SU-DHL-6 (cell line): Measurements from ENCODE around the gene ZNF618.

Experiments used
- H2AFZ ChIP-seq: fragments of 200-600 bp; sonication (generic); 2 replicates; pipeline ENCODE4 v1.6.1; 2014; ENCODE audit warnings: low read depth, mild to moderate bottlenecking, moderate library complexity, mixed read lengths, antibody characterized with exemption, low read length; ENCODE audit not compliant: severe bottlenecking
- H3F3A ChIP-seq: fragments of 200-600 bp; shearing (Covaris generic); 2 replicates; pipeline ENCODE4 v1.6.0; 2016; ENCODE audit warnings: antibody characterized with exemption, mild to moderate bottlenecking; ENCODE audit not compliant: insufficient read depth
- H3K27ac ChIP-seq: fragments of 200-600 bp; sonication (generic); 2 replicates; pipeline ENCODE4 v1.5.1; 2016; ENCODE audit warnings: low read depth, mild to moderate bottlenecking, low read length, moderate library complexity, mixed read lengths
- H3K27me3 ChIP-seq: fragments of 200-600 bp; sonication (generic), shearing (Covaris generic); 2 replicates; pipeline ENCODE4 v1.6.0; 2014; ENCODE audit warnings: mild to moderate bottlenecking, low read length
- H3K36me3 ChIP-seq: fragments of 200-600 bp; sonication (generic); 2 replicates; pipeline ENCODE4 v1.6.1; 2014; ENCODE audit warnings: mild to moderate bottlenecking, low read length, mixed read lengths
- H3K4me2 ChIP-seq: fragments of 300-600, 200-600 bp; shearing (Covaris generic), sonication (generic); 2 replicates; pipeline ENCODE4 v1.6.0; 2014; ENCODE audit warnings: low read length, low read depth, mild to moderate bottlenecking; ENCODE audit not compliant: poor library complexity, severe bottlenecking
- H3K4me3 ChIP-seq: fragments of 200-600 bp; sonication (generic); 2 replicates; pipeline ENCODE4 v1.5.1; 2014; ENCODE audit warnings: antibody characterized with exemption, low read length, mild to moderate bottlenecking, mixed read lengths; ENCODE audit not compliant: insufficient read depth, poor library complexity, severe bottlenecking
- H3K79me2 ChIP-seq: fragments of 200-600 bp; sonication (generic); 2 replicates; pipeline ENCODE4 v1.6.1; 2014; ENCODE audit warnings: mild to moderate bottlenecking, low read length, moderate library complexity; ENCODE audit not compliant: insufficient read depth
- H3K9ac ChIP-seq: fragments of 200-600 bp; sonication (generic); 2 replicates; pipeline ENCODE4 v1.7.0; 2014; ENCODE audit warnings: mild to moderate bottlenecking, low read length
- H3K9me2 ChIP-seq: fragments of 200-600 bp; sonication (generic); replicated peaks from 2 replicates; pipeline ENCODE4 v1.6.1; 2014; ENCODE audit warnings: low read length; ENCODE audit not compliant: insufficient read depth
- H3K9me3 ChIP-seq: fragments of 200-600 bp; sonication (generic); 2 replicates; pipeline ENCODE4 v1.6.1; 2014; ENCODE audit warnings: low read length, mixed read lengths; ENCODE audit not compliant: insufficient read depth
- H4K20me1 ChIP-seq: fragments of 200-600 bp; sonication (generic); 2 replicates; pipeline ENCODE4 v1.6.1; 2014; ENCODE audit warnings: low read depth, mild to moderate bottlenecking, antibody characterized with exemption, low read length, moderate library complexity, mixed read lengths
- CTCF ChIP-seq: fragments of 200-600 bp; sonication (generic); IDR thresholded peaks from one replicate; pipeline ENCODE4 v1.5.1; 2017; ENCODE audit warnings: antibody characterized with exemption, mild to moderate bottlenecking, low read length, moderate library complexity; ENCODE audit not compliant: insufficient read depth, poor library complexity, severe bottlenecking
- EZH2phosphoT487 ChIP-seq: fragments of 200-600 bp; sonication (generic), shearing (Covaris generic); conservative IDR thresholded peaks from 2 replicates; pipeline ENCODE4 v1.6.1; 2018; ENCODE audit warnings: mild to moderate bottlenecking, antibody characterized with exemption, low read length, moderate library complexity, mixed read lengths

ZNF618 gene

GRCh38 chr9:113997610-113998009 lies 121.5 kb downstream of the ZNF618 start:
- no peaks in the 10 kb centered on the region for H3K27me3 ChIP-seq
- TF ChIP-seq CTCF: no peak
- no peak for TF ChIP-seq EZH2phosphoT487
- H4K20me1 ChIP-seq: no peaks in the 10 kb centered on the region
- H3K4me2 ChIP-seq: no peak overlapping the region
- H3K36me3 ChIP-seq: no peaks in the 10 kb centered on the region
- no peak overlapping the region for H3K4me3 ChIP-seq
- H3F3A ChIP-seq: no peaks in the 10 kb centered on the region
- no peak overlapping the region for H3K27ac ChIP-seq
- no peaks in the 10 kb centered on the region for H3K9me3 ChIP-seq
- H3K9ac ChIP-seq: no peak overlapping the region
- no peak overlapping the region for H2AFZ ChIP-seq
- no peaks in the 10 kb centered on the region for H3K79me2 ChIP-seq
- H3K9me2 ChIP-seq: no peaks in the 10 kb centered on the region

GRCh38 chr9:113998114-113998513 lies 122.0 kb downstream of the ZNF618 start:
- no peaks in the 10 kb centered on the region for H3K79me2 ChIP-seq
- H3K36me3 ChIP-seq: no peaks in the 10 kb centered on the region

GRCh38 chr9:113998525-113999255 lies 122.6 kb downstream of the ZNF618 start:
- Histone ChIP-seq H3K27me3 (no peaks in the 10 kb centered on the region), H3K4me2 (no peak overlapping the region), H3K9ac (no peak overlapping the region), H4K20me1 (no peaks in the 10 kb centered on the region), H2AFZ (no peak overlapping the region), H3K4me3 (no peak overlapping the region), H3K79me2 (no peaks in the 10 kb centered on the region), H3F3A (no peaks in the 10 kb centered on the region), H3K9me2 (no peaks in the 10 kb centered on the region), H3K36me3 (no peaks in the 10 kb centered on the region), H3K27ac (no peak overlapping the region), H3K9me3 (no peaks in the 10 kb centered on the region)
- TF ChIP-seq EZH2phosphoT487: no peak
- no peak for TF ChIP-seq CTCF

More at GRCh38 chr9:113998114-113998513, 122.0 kb downstream of the ZNF618 start:
- TF ChIP-seq CTCF (no peak), EZH2phosphoT487 (no peak)
- no peaks in the 10 kb centered on the region for H3K9me2 ChIP-seq
- no peak overlapping the region for H3K4me2 ChIP-seq
- no peaks in the 10 kb centered on the region for H3K27me3 ChIP-seq
- no peak overlapping the region for H3K4me3 ChIP-seq
- H3K27ac ChIP-seq: no peak overlapping the region
- H4K20me1 ChIP-seq: no peaks in the 10 kb centered on the region
- H3K9ac ChIP-seq: no peak overlapping the region
- H3K9me3 ChIP-seq: no peaks in the 10 kb centered on the region
- no peak overlapping the region for H2AFZ ChIP-seq
- H3F3A ChIP-seq: no peaks in the 10 kb centered on the region
